H1 (cell line): ENCODE measurements around the gene FZD4. TPM values are rescaled to one million over a fixed set of nuclear protein-coding genes. Genes with fewer than 3 reads are reported as not detected.
A peak's percentile ranks its signal among the peaks of the same experiment; 100 is the strongest.

Experiments
- JUND ChIP-seq: IDR thresholded peaks from 2 replicates; pipeline ENCODE4 v1.6.1; 2011; ENCODE audit warnings: mild to moderate bottlenecking, improper control_type of control experiment, low read length
- KDM4A ChIP-seq: IDR thresholded peaks from one replicate; pipeline ENCODE4 v1.7.1; 2012; ENCODE audit warnings: low read depth, mild to moderate bottlenecking, moderate library complexity, low read length, inconsistent platforms; ENCODE audit not compliant: severe bottlenecking
- NANOG ChIP-seq: IDR thresholded peaks from 2 replicates; pipeline ENCODE4 v1.6.1; 2011; ENCODE audit warnings: low read length, low read depth, mild to moderate bottlenecking, inconsistent platforms; ENCODE audit not compliant: insufficient read depth, poor library complexity, severe bottlenecking
- RBBP5 ChIP-seq: IDR thresholded peaks from 2 replicates; pipeline ENCODE4 v1.7.1; 2012; ENCODE audit warnings: low read depth, mild to moderate bottlenecking, inconsistent platforms, low read length, moderate library complexity, borderline replicate concordance
- SRF ChIP-seq: IDR thresholded peaks from 2 replicates; pipeline ENCODE4 v1.6.1; 2011; ENCODE audit warnings: mild to moderate bottlenecking, low read depth, low read length, moderate library complexity
- TCF12 ChIP-seq: IDR thresholded peaks from 2 replicates; pipeline ENCODE4 v1.6.1; 2011; ENCODE audit warnings: low read depth, mild to moderate bottlenecking, low read length
- polyA plus RNA-seq, 7 experiments: library from polyadenylated mRNA; depleted of rRNA in 3 of 7; stranded (reverse) in 5 of 7; unstranded in 2 of 7; fragments of >200 nt in 5 of 7; fragments of 200-250 nt in 2 of 7; gene quantifications; 1 replicate in 5 of 7; 2 replicates in 1 of 7; 4 replicates in 1 of 7; pipeline versions ENCODE4 v1.2.1 to v1.2.3, GENCODE V29; 2011 to 2013; ENCODE audit warnings: missing spikeins in 2 of 7, mixed read lengths in 2 of 7
- total RNA-seq: library from RNA; stranded (reverse); fragmentation: NEBNext Ultra II Directional; extraction: Animal tissue kit (Norgen Biotek cat#: 25700); gene quantifications from 2 replicates; pipeline ENCODE4 v1.2.1, GENCODE V29; 2021
- TF ChIP-seq, protein P1 (sequence below): IDR thresholded peaks from 2 replicates; pipeline ENCODE4 v1.6.1; 2012; ENCODE audit warnings: inconsistent platforms
- TF ChIP-seq, protein P2 (sequence below), 3 experiments: IDR thresholded peaks; 1 replicate in 2 of 3; 2 replicates in 1 of 3; pipeline versions ENCODE4 v1.5.1 to v1.6.1; 2011; ENCODE audit warnings: low read length in 3 of 3, mild to moderate bottlenecking in 3 of 3, inconsistent platforms in 2 of 3, low read depth in 1 of 3, moderate library complexity in 1 of 3; ENCODE audit not compliant: insufficient read depth in 1 of 3; ENCODE audit errors: control extremely low read depth in 1 of 3

Gene FZD4
- total and polyA plus RNA-seq, 2 of the 8 experiments (the other 6 are each of a cell fraction or from before 2014, with no cell fraction given), result 3.1 to 7.1 TPM

DNA sequence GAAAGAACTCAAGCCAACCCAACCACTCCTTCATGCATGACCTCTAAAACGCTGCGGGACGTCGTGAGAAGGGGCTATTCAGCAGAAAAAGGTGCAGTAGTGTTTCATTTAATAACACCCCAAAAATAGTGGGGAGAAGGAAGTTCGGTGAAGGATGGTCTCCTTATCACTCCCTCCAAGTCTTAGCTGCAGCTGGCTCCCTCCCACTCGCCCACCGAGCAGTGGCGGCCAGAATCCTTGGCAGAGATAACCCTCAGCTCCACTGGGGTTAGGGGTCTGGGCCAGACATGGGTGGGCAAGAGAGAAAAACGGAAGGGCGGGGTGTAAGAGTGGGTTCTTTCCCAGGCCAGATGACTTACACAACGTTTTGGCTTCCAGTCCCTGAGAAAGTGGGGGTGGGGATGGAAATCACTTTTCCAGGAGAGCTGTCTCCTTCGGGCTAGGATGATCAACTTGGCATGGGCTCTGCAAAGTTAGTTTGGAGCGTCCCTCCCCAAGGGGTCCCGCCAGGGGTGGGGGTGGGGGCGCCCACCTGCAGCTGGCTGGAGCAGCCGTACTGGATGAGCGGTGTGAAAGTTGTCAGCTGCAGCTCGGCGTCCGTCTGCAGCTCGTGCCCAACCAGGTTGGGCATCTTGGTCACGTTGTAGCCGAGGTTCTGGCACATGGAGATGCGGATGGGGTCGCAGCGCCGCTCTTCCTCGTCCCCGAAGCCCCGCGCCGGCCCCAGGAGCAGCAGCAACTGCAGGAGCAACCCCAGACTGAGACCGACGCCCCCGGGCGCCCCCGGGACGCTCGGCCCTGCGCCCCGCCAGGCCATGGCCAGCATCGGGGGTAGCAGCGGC lies 705 bp downstream of the FZD4 start (continued):
- TF ChIP-seq, protein P1, sequence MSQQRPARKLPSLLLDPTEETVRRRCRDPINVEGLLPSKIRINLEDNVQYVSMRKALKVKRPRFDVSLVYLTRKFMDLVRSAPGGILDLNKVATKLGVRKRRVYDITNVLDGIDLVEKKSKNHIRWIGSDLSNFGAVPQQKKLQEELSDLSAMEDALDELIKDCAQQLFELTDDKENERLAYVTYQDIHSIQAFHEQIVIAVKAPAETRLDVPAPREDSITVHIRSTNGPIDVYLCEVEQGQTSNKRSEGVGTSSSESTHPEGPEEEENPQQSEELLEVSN, result peak; percentile 99
- TF ChIP-seq NANOG (no peak), TCF12 (0 out of 2 replicates have a peak, but pooled peaks have one; percentile 40), JUND (no peak), RBBP5 (peak; percentile 29; the same call in 1 of the 2 replicates), SRF (no peak), KDM4A (peak; percentile 79)
- TF ChIP-seq, protein P2, sequence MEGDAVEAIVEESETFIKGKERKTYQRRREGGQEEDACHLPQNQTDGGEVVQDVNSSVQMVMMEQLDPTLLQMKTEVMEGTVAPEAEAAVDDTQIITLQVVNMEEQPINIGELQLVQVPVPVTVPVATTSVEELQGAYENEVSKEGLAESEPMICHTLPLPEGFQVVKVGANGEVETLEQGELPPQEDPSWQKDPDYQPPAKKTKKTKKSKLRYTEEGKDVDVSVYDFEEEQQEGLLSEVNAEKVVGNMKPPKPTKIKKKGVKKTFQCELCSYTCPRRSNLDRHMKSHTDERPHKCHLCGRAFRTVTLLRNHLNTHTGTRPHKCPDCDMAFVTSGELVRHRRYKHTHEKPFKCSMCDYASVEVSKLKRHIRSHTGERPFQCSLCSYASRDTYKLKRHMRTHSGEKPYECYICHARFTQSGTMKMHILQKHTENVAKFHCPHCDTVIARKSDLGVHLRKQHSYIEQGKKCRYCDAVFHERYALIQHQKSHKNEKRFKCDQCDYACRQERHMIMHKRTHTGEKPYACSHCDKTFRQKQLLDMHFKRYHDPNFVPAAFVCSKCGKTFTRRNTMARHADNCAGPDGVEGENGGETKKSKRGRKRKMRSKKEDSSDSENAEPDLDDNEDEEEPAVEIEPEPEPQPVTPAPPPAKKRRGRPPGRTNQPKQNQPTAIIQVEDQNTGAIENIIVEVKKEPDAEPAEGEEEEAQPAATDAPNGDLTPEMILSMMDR (IDR thresholded peaks at IDR 0.05; ENCODE audit: control extremely low read depth in 1 of 3, insufficient read depth in 1 of 3, low read depth in 1 of 3, low read length in 3 of 3), result no peak
